Middle frontal gyrus (tissue), 1 donor: Measurements from ENCODE around the gene ARSG.
A peak's percentile ranks its signal among the peaks of the same experiment; 100 is the strongest.
"Not testable (repeated sequence)": the region's sequence is repeated elsewhere in the genome, so short reads cannot be mapped to it uniquely, and the experiment has no call there.

ENCODE experiments used
- DNase-seq: peaks from one replicate; pipeline ENCODE4 v3.0.0-alpha.2; 2015; ENCODE audit warnings: low spot score; ENCODE audit errors: extremely low spot score

ARSG gene

GRCh38 chr17:68276339-68276738 is 15.0 kb upstream of the ARSG start:
- not testable (repeated sequence) for DNase-seq

DNA sequence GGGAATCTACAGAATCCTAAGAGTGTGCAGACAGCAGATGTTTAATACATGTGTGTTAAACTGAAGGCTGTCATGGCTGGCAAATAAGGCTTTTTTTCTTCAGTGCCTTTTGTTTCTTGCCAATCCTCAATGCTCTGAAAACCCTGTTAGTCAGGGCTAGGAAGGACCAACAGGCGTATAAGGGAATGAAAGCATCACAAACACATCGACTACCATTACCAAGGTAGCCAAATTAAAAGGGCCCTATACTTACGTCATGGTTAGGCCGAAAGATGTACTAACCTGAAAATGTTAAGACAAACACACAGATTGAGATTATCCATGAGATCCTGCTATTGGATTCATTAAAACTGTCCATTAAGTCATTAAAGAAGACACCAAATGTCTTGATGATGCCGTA is 13.5 kb upstream of the ARSG start:
- no peak for DNase-seq

- DNase-seq = not testable (repeated sequence)
Observed at GRCh38 chr17:68281965-68282364, 9.3 kb upstream of the ARSG start.

GRCh38 chr17:68288375-68288774 is 2.9 kb upstream of the ARSG start:
- no peak for DNase-seq

GRCh38 chr17:68288804-68289203 is 2.5 kb upstream of the ARSG start:
- no peak for DNase-seq

GRCh38 chr17:68289473-68289872 is 1.8 kb upstream of the ARSG start:
- DNase-seq = no peak

- no peak for DNase-seq
Observed at GRCh38 chr17:68289936-68290267, 1.4 kb upstream of the ARSG start.

DNA sequence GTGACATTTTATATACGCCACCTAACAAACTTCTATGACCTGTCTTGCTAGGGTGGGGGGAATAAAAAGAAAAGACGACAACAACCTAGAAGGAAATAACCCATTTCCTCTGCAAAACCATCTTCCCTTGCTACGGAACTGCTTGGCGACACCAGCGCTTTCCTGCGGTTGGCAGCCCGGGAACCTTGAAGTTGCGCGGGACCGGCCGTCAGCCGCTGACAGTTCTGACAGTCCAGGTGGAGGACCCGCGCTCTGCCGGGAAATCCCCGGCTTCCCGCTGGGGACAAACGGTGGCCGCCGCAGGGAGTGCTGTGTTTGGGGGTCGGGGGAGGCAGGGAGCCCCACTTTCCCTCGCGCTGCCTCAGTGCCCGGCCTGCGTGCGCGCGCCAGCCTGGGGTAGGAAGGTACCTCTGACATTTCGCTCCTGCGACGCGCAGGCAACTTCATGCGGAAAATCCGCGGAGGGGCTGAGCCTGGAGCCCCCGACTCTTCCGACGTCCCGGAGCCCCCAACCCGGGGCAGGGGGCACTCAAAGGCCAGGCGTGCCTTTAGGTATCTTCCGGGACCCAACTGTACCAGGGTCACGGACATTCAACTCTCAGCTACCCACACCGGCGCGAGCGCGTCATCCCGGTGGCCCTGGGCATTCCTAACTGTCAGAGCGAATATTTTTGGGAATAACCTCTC is 884 bp upstream of the ARSG start:
- DNase-seq = no peak

DNA sequence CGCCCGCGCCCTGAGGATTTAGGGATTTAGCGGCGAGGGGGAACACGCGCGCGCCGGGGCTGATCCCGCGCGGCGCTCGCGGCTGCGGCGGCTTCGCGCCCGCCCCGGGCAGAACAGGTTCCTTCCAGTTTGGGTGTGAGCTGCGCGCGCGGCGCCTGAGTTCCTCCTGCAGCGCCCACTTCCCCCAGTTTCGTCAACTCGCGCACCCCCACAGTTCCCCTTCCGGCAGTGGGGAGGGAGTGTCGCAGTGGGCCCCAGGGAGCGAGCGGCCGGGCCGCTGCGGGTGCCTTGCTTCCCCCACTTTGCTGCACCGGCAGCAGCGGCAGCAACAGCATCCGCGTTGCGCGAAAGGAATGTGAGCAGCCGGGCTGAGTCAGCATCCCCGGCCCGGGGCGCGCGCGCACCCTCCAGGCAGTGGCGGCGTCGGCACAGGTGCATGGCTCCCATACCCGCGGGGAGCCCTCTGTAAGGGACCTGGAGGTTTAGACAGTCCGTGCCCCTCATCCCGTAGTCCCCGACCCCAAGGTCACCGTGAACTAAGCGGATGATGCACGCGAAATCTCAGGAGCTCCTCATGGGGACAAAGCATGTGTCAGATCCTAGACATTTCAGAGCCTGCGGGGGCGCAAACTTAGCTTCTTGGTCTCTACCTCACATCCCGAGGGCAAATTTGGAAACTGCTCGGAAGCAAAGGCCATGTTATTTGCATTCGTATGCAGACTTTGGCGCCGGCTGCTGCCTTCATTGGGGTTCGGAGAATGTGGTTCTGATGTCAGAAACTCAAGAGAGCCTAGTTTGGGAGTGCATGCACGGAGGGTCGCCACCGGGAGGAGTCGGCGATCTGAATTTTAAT is 767 bp downstream of the ARSG start:
- peak; percentile 37 for DNase-seq

DNA sequence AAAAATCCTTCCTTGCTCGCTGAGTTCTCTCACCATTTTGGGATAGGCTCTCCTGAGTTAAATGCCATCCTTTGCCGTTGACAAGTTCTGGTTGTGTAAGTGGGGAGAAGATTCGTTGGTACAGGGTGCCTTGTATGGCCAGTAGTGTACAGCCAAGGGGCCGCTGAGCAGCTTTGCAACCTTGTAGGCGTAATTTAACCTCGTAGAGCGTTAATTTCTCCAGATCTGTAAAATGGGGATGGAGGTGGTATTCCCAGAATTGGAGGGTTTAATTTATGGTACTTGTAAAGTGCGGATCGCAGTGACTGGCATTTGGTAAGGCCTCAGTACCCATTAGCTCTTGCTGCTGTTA is 1.4 kb downstream of the ARSG start:
- no peak for DNase-seq

DNA sequence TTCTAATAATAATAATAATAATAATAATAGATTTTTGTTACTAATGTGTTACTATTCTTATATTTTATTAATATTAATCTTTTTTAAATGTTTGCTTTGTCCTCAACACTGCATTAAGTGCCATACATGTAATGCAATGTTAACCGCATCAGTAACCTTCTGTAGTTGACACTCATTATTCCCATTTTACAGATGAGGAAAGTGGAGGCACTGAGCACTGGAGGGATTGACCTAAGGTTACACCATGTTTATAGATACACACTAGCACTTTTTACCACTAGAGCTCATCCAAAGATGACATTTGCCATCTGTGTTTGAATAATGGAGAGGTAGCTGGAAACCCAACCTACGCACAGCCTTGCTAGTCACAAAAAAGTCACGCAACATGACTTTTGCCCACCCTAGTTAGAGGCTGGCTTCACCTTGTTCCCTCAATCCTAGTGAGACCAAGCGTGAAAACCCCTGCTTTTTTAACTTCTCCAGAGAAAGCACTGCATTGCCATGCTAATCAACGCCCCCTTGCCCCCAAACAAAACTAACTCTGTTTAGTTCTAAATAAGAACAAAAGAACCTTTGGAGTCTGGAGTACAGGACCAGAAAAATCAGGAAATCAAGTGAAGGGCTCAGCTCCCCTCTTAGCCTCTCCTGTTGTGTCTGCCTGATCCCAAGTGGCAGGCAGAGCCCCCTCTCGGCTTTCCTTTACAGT is 2.3 kb downstream of the ARSG start:
- no peak for DNase-seq

GRCh38 chr17:68294196-68294555 is 2.9 kb downstream of the ARSG start:
- no peak for DNase-seq

- no peak for DNase-seq
Observed at GRCh38 chr17:68294617-68295016, 3.3 kb downstream of the ARSG start.

- DNase-seq = no peak
Observed at GRCh38 chr17:68295086-68295485, 3.8 kb downstream of the ARSG start.

DNA sequence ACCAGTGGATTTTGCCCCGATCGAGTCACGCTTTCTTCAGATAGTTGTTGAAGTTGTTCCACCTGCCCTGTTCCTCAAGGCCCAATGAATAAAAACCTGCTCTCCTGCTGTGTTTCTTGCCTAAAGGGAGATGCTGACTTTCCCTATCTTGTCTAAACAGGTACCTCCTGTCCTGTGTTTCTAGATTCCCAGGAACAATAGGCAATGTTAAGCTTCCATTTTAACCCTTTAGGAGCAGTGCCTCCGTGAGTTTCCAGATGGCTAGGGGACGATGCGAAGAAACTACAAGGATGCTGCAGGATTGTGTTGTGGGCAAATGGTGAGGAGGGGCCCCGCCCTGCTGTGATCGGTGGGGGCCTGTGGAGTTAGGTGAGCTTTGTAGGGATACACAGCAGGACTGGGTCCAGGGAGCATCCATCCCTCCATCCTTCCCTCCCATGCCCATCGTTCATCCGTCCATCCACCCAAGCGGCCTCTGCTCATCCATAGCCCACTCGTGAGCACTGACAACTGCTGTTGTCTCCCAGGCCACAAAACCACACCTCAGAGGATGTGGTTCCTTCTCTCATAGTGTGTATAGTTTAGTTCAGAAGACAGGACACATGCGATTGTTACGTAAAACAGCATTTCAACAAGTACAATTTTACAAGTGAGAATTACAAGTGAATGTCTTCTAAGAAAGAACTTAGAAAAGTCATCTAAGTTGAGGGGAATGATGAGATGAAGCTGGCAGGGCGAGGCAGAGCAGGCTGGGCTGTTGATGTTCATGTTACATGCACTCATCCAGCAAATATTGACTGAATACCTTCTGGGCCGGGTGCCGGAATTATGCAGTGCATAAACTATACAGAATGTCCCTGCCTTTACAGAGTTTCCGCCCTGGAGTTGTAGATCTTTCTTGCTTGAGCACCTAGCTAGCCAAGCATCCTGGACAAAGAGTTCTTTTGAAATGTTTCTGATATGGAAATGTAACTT is 5.2 kb downstream of the ARSG start:
- no peak for DNase-seq

- DNase-seq = no peak
Observed at GRCh38 chr17:68297195-68297594, 5.9 kb downstream of the ARSG start.

DNA sequence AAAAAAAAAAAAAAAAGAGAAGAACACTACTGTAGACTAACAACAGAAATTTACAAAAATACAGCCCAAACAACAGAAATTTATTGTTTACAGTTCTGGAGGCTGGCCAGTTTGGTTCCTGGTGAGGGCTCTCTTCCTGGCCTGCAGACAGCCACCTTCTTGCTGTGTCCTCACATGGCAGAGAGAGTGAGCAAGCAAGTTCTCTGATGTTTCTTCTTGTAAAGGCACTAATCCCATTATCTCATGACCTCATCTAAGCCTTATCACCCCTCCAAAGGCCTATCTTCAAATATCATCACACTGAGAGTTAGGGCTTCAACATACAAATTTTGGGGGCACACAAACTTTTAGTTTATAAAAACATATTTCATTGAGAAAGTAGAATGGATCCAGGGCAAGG is 7.3 kb downstream of the ARSG start:
- no peak for DNase-seq

DNA sequence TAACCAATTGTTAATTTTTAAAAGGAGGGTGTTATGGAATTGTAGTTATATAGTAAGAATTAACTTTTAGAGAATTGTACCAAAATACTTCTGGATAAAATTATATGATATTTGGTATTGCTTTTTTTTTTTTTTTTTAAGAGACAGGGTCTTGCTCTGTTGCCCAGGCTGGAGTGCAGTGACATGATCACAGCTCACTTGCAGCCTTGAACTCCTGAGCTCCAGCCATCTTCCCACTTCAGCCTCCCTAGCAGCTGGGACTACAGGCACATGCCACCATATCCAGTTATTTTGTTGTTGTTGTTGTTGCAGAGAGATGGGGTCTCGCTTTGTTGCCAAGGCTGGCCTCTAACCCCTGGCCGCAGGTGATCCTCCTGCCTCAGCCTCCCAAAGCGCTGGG is 8.5 kb downstream of the ARSG start:
- no peak for DNase-seq

DNA sequence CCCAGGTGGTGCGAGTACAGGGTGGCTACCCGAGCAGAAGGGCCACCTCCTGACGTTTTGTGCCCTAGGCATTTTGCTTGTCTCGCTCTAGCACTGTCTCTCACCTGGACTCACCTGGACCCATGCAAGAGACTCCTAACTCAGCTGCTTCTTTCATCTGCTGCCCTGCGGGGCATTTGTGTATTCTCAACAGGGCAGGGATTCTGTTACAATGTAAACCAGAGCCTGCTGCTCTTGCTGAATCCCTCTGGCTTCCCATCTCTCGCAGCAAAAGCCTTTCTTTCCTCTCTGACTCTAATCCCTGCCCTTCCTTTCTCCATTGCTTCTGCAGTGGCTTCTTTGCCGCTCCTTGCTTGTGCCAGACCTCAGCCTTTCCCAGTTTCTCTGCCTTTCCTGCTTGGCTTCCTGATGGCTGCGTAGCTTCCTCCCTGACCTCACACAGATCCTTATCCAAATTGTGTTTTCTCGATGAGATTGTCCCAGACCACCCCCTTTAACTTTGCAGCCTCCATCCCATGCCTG is 10.2 kb downstream of the ARSG start:
- DNase-seq = no peak

DNA sequence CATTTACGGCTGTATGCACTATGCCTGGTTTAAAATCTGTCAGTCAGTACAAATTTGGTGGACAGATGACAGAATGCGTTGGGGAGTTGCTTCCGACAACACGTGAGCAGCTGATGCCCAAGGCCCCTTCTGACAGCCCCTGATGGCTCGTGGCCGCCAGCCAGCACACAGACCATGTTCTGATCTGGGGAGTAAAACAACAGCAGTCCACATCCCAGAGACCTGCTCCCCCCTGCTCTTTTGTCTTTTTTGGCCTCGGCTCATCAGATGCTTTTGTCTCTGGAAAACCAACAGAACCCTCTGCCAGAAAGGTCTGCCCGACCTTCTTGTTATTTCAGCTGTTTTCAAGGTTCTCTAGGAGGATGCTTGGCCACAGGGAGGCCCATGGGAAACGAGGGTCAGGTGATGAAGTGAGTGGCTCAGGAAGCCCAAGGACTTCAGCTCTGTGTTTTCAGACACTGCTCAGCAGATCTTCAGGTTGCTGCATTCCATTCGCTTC is 10.8 kb downstream of the ARSG start:
- DNase-seq = no peak

DNA sequence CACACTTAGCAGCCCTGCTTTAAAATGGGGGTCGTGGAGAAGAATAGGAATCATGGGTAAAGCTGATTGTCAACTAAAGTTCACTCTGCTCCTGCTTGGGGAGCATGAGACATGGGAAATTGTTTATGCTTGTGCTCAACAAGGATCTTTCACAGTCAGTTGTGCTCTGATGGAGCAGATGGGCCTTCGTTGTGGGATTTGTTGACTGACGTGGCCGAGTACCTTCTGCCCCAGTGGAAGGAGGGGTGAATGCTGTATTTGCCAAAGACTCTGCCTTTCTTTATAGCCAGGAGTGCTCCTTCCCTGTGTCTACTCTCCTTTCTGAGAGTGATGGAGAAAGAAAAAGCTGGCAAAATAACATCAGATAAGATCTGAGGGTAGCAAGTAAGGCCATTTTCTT is 11.4 kb downstream of the ARSG start:
- no peak for DNase-seq
